CD4-positive, alpha-beta T cell treated with Interleukin-12 subunit alpha and Interleukin-12 subunit beta, for 1 hour (primary cell): Measurements from ENCODE around the gene CUX1.

Source experiments
- DNase-seq: peaks from one replicate; pipeline ENCODE4 v3.0.0-alpha.2; 2020

Gene CUX1

DNA sequence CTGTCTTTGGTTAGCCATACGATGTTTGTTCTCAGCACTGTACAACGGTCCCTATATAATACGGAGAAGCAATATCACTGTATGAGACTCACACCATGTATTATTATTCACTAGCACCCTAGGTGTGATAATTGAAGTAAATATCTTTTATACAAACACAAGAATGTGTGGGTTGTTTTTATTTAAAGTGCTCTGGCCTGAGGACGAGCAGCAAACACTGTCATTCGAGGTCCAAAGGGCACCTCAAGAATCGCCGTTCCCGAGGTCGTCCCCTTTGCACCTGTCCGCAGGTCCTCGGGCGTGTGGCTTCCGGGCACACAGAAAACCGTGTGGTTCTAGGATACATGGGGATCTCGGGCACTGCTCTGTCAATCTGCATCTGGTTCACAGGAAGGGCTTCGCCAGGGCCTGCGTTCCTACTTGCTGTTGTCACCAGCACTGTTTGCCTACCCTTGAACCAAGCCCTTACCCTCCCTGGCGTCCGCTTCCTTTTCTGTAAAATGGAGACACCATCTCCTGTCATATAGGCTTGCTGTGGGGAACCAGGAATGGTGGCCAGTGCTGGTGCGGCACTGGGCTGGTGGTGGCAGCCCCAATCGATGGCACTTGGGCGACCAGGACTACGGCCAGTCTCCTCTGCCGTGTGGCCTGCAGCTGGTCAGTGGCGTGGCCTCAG lies 440.8 kb downstream of the CUX1 start:
- DNase-seq, result no peak

DNA sequence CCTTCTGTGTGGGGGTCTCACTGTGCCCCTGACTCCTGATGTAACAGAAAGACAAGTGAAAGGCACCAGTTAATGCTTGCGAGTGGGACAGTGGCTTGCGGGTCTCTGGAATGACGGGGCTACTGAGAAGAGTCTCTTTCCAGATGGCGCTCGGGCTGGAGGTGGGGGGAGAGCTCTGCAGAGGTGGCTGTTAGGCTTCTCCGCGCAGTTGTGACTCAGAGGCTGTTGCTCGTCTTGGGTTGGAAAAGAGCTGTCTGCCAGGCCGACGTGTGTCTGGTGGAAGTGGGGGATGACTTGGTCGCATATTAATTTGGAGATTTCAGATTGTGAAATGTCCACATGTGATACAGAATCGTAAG lies 441.3 kb downstream of the CUX1 start:
- no peak for DNase-seq

GRCh38 chr7:102260856-102261255 lies 443.4 kb downstream of the CUX1 start:
- DNase-seq, result no peak

DNA sequence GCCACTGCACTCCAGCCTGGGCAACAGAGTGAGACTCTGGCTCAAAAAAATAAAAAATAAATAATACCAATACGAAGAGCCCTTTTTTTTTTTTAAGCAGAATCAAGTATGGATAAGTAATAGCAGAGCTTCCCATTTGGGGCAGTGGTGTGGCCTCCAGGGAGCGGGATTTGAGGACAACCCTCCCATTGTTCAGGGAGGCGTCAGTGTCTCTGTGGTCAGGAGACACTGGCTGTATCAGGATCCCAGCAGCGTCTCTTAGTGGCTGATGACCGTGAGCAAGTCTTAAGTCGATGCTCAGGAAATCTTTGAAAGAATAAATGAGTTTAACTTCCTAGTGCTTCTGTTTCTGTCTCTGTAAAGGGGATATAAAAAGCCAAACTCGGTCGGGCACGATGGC lies 444.0 kb downstream of the CUX1 start:
- DNase-seq, result no peak

GRCh38 chr7:102262546-102262945 lies 445.1 kb downstream of the CUX1 start:
- DNase-seq, result no peak

DNA sequence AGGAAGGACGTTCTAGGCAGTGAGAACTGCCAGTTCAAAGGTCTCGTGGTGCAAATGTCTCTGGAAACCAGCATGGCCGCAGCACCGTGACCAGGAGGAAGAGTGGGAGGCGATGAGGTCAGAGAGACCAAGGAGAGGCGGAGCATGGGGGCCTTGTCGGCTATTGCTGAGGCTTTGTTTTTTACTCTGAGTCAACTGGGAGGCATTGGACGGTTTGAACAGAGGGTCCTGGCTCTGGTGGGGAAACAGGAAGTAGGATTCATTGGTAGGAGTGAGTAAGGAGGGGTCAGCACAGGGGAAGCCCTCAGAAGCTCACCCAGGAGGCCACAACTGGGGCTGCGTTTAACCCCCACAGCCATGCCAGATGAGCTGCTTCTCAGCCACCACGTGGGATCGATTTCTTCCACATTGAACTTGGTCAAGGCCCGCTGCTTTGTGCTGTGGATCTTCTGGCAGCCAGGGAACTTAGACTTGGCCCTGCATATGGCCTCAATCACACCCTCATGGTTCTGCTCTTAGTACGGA lies 447.0 kb downstream of the CUX1 start:
- DNase-seq, result no peak

DNA sequence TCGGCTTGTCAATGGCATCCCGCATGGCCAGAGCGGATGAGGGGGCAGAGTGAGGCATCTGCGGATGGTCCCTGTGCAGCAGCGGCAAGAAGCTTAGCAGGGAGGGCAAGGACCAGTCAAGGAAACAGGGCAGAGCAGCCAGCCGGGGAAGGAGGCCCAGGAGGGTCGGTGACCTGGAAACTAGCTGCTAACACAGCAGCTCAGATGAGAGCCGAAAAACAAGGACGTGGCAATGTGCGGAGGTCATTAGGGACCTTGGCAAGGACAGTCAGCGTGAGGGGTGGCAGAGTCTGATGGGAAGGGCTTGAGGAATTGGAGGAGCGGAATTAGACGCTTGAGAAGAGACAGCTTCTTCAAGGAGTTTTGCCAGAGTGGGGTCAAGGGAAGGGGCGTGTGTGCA lies 449.1 kb downstream of the CUX1 start:
- DNase-seq, result no peak

DNA sequence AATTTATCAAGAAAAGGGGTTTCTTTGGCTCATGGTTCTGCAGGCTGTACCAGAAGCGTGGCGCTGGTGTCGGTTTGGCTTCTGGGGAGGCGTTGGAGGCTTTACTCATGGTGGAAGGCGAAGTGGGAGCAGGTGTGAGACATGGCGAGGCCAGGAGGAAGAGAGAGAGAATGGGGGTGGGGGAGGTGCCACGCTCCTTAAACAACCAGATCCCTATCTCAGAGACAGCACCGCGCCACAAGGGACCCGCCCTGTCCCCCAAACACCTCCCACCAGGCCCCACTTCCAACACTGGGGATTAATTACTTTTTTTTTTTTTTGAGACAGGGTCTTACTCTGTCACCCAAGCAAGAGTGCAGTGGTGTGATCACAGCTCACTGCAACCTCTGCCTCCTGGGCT lies 451.2 kb downstream of the CUX1 start:
- no peak for DNase-seq

DNA sequence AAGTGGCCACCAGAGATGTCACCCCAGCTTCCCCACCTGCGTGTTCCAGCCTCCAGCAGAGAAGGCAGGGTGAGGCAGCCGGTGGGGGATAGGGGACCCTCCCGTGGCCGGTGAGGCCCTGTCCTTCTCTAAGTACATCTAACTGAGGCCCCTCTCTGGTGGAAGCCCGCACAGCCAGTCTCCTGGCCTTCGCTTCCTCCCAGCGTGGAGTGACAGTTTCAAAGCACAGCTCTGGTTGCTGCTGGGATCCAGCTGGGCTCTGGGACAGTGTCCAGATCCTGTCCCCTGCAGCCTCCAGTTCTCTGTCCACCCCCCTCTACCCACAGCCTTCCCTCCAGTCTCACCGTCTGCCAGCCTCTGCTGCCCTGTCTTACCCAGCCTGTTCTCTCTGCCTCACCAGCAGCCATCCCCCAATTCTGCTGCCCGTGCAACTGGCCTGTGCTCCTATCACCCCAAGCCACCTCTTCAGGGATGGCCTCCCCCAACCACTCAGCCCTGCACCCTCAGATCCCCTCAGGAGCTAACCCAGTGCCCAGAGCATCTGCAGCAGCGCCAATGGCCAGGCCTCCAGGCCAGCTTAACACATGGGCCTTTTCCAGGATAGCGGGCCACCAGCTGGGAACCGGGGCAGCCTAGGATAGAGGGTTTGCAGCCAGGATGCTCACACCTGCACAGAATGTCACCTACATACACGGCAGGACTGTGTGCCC lies 452.9 kb downstream of the CUX1 start:
- no peak for DNase-seq

DNA sequence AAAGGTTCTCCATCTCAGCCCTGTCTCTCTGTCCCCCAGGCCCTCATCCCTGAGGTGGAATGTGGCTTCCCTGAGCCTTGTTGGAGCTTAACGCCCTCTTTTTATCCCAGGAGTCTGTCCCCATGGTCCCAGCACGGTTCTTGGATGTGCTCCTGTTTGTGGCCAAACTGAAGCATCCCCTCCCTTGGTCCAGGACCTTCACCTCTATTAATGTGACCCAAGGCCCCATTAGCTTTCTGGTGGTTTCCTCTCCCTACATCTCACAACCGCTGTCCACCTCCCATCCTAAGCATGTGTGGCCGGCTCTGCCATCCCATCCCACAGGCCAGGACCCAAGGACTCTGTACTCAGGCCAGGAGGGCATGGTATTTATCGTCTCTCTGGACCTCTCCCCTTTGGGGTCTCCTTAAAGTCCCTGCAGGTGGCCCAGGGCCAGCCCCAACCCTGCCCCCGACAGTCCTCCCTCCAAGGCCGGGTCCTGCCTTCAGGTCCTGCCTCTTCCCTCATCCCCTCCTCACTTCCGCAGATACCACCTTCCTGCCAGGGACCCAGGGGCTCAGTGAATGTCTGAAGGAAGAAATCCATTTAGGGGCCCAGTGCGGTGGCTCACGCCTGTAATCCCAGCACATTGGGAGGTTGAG lies 453.9 kb downstream of the CUX1 start:
- no peak for DNase-seq

DNA sequence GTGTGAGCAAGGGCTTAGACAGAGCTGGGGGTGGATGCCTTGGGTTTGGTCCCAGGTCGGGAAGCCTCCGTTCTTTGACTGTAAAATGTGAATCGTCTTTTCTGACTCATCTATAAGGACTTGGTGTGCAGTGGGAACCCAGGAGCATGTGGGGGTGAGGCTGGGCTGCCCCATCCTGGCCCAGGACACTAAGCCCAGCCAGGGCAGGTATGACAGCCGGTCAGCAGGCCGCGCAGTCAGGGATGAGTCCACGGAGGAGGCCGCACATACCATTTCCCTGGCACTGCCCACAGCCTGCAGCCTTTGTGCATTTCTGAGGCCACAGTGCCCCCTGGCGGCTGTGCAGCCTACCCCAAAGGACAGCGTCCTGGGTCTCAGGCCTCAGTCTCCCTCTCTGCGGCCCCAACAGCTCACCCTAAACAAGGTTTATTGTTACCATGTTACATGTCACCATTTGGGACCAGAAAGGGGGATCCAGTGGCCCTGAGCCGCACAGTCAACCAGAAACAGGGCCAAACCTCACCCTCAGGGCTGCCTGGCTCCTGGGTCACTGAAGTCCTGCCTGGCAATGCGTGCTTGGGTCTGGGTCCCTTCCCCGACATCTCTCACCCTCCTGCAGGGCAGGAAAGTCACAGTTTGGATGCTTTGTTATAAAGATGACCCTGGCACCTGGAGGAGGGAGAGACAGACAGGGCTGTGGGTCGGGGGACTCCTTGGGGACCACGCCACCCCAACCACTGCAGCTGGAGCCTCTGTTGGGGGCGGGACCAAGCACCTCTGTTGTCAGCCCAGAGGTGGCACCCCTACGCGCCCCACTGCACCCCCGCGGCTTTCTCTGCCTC lies 454.9 kb downstream of the CUX1 start:
- DNase-seq, result peak; percentile 67

DNA sequence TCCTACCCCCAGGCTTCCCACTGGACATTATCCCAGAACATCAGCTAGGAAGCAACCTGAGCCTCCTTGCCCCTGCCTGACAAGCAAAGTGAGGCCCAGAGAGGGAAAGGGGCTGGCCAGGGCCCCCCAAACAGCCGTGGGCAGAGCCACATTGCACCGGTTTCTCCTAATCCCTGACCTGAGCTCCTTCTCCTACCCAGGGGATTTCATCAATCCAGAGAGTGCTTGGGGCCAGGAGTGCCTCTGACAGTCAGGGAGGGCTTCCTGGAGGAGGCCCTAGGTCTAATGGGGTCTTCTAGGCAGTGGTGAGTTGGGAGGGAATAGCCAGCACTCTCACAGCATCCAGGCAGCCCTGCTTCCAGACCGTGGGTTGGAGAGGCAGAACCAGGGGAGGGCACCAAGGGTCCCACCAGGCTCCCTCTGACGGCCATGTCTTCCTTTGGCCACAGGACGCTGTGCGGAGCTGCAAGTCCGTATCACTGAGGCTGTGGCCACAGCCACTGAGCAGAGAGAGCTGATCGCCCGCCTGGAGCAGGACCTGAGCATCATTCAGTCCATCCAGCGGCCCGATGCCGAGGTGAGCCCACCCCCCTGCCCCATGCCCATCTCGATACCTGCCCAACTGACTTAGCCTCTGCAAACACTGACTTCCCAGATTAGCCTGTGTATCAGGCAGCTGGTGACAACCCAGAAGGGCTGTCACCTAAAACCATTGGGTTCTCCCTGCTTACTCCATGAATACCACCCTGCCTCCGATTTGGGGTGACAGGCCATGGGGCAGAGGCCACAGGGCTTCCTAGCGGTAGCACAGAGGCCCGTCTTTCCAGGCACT lies 455.7 kb downstream of the CUX1 start:
- DNase-seq, result no peak

DNA sequence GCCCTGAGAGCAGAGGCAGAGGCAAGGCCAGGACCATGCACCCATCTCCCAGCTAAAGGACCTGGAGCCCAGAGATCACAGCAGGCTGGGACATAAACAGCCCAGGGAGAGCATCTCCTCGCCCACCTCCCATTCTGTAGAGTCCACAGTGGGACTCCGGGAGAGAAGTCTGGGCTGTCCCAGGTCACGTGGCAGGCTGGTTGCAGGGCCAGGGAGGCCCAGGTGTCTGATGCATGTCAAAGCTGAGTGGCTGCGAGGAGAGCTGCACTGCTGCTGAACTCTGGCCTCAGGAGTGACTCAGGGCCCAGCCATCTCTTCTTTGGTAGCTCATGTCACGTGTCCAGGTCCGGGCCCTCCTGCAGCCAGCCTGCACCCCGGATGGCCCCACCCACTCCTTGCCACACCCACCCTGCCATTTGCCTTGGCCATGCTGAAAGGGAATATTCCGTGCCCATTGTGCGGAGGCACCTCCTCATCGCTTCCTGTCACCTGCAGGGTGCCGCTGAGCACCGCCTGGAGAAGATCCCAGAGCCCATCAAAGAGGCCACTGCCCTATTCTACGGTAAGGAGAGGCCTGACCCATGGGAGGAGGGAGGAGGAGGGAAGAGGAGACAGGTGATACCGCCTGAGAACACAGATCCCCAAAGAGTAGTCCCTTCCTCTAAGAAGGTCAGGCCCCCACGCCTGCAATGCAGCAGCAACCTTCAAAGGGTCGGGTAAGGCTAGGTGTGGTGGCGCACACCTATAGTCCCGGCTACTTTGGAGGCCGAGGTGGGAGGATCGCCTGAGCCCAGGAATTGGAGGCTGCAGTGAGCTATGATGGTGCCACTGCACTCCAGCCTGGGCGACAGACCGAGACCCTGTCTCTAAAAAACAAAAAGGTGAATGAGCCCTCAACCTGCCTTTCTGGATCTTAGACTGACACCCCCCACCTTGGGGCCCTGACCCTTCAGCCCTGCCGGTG lies 456.6 kb downstream of the CUX1 start:
- no peak for DNase-seq

- DNase-seq, result no peak
Measured at GRCh38 chr7:102275123-102275703, 457.8 kb downstream of the CUX1 start.

DNA sequence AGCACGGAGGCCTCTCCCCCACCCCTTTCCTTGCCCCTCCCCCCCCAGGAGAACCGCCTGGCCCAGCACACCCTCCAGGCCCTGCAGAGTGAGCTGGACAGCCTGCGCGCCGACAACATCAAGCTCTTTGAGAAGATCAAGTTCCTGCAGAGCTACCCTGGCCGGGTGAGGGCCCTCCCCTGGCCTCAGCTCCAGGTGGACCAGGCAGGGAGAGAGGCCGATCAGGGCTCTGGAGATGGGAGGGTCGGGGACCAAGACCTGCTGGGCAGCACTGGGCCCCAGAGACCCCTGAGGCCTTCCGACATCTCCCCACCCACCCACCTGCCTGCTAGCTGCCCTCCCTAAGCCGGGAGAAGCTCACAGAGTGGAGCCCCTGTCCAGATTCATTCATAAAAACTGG lies 460.5 kb downstream of the CUX1 start:
- DNase-seq, result no peak

GRCh38 chr7:102279537-102280400 lies 462.3 kb downstream of the CUX1 start:
- DNase-seq, result peak; percentile 67

GRCh38 chr7:102280521-102280920 lies 463.1 kb downstream of the CUX1 start:
- DNase-seq, result no peak

DNA sequence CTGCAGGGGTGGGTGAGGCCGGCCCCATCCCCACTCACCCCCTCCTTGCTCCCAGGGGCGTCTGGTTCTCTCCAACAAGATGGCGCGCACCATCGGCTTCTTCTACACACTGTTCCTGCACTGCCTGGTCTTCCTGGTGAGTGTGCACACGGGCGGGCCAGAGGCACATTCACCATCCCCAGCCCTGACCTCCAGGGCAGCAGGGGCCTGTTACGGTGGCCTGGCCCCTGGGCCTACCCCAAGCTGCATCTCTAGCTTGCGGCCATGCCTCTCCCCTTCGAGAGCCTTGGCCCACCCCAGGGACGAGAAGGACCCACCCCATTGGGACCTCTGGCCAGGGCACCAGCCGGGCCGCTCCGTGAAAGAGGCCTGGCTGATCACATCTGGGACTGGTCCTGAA lies 464.4 kb downstream of the CUX1 start:
- no peak for DNase-seq
